GM12874 (cell line): ENCODE results near the gene NXT1.

Experiments
- TF ChIP-seq, protein P1 (sequence below): IDR thresholded peaks from 2 replicates; pipeline ENCODE4 v1.5.1; 2011; ENCODE audit warnings: low read depth, mild to moderate bottlenecking, control low read depth, low read length, moderate library complexity; ENCODE audit not compliant: insufficient read depth

The NXT1 gene

GRCh38 chr20:23331450-23332350 is 18.9 kb upstream of the NXT1 start:
- TF ChIP-seq, protein P1, sequence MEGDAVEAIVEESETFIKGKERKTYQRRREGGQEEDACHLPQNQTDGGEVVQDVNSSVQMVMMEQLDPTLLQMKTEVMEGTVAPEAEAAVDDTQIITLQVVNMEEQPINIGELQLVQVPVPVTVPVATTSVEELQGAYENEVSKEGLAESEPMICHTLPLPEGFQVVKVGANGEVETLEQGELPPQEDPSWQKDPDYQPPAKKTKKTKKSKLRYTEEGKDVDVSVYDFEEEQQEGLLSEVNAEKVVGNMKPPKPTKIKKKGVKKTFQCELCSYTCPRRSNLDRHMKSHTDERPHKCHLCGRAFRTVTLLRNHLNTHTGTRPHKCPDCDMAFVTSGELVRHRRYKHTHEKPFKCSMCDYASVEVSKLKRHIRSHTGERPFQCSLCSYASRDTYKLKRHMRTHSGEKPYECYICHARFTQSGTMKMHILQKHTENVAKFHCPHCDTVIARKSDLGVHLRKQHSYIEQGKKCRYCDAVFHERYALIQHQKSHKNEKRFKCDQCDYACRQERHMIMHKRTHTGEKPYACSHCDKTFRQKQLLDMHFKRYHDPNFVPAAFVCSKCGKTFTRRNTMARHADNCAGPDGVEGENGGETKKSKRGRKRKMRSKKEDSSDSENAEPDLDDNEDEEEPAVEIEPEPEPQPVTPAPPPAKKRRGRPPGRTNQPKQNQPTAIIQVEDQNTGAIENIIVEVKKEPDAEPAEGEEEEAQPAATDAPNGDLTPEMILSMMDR, result no peak

GRCh38 chr20:23332467-23332866 is 18.1 kb upstream of the NXT1 start:
- TF ChIP-seq, protein P1, result no peak

GRCh38 chr20:23334111-23334510 is 16.5 kb upstream of the NXT1 start:
- TF ChIP-seq, protein P1, result no peak

DNA sequence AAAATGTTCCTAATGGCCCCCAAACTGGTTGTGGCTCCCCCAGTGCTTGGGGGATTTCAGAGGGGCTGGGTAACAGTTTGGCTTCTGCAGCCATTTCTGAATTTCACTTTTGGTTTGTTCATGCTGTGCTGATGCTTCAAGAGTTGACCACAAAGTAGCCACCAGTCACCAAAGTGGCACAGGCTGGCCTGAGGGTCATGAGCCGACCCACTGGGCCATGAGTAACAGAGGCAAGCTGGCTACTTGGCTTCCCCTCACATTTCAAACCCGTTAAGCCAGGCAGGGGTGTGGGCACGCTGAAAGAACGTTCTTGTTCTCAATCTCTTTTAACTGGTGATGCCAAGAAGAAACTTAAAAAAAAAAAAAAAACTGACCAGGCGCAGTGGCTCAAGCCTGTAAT is 15.1 kb upstream of the NXT1 start:
- TF ChIP-seq, protein P1, result no peak

- TF ChIP-seq, protein P1, result no peak
Measured at GRCh38 chr20:23336476-23336875, 14.1 kb upstream of the NXT1 start.

DNA sequence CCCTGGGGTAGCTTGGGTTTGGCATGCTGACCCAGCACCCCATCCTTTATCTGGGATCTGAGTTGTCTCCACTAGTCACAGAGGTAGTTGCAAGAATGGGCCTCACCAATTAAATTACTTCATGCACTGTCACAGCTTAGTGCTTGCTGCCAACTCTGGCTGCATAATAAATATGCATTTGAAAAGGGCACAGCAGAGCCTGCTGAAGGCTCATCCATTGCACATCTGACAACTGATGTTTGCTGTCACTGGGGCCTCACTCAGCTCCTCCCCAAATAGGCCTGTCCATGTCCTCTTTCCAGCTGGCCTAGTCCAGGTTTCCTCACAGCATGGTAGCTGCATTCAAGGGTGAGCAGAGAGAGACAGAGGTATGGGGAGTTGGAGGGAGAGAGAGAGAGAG is 13.3 kb upstream of the NXT1 start:
- TF ChIP-seq, protein P1, result no peak

DNA sequence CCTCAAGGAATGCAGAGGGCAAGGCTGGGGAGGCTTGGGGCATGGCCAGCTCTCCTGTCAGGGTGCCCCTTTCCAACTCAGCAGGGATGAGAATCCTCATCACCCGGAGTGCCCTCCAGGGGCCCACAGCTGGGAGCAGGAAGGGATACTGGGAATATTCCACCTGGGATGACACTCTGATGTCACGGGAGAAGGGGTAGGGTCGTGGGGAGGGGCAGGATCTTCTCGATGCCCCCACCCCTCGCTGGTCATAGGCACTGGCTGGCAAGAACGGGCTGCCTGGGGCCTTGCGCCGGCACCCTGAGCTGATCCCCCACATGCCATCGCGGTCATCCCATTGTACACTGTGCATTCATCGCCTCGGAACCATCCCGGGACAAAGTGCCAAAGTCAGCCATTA is 10.6 kb upstream of the NXT1 start:
- TF ChIP-seq, protein P1, result no peak
